Measurements from ENCODE around the gene NOL3. TPM values are rescaled to one million over a fixed set of nuclear protein-coding genes. Genes with fewer than 3 reads are reported as not detected.

NOL3 gene
- total and polyA plus RNA-seq, 8 donors: 11.9 to 36.7 (median 18.4) TPM

GRCh38 chr16:67184995-67185650 lies 14.8 kb downstream of the NOL3 start:
- peak overlapping the region in 1 of 2 donors; percentile 81 for H3K4me3 ChIP-seq
- H3K4me1 ChIP-seq: peaks cover 22 to 52% of the 10 kb centered on the region in 2 donors
- peak; percentile 83 to 96 (median 92) for DNase-seq
- peak; percentile 70 to 82 for TF ChIP-seq CTCF (IDR thresholded peaks at IDR 0.05)
- peaks cover 0 to 11% of the 10 kb centered on the region in 2 donors for H3K27me3 ChIP-seq
- no peaks in the 10 kb centered on the region for H3K36me3 ChIP-seq
- no peaks in the 10 kb centered on the region for H3K9me3 ChIP-seq
- ATAC-seq: peak; percentile 68
- intact Hi-C loops (cut with DNase I): loop anchor here in 1 of 2 donors (10.0 kb wide), 1 partner anchor 210 kb away; no protein-coding TSS in a partner anchor
- H3K27ac ChIP-seq: peak overlapping the region in 1 of 2 donors; percentile 97

- Histone ChIP-seq H3K4me3 (peak overlapping the region in 1 of 2 donors; percentile 81), H3K4me1 (peaks cover 22 to 49% of the 10 kb centered on the region in 2 donors), H3K36me3 (no peaks in the 10 kb centered on the region), H3K27ac (no peak overlapping the region), H3K27me3 (peaks cover 0 to 11% of the 10 kb centered on the region in 2 donors), H3K9me3 (no peaks in the 10 kb centered on the region)
- ATAC-seq: no peak
- intact Hi-C loops (cut with DNase I): loop anchor here in 1 of 2 donors (10.0 kb wide), 1 partner anchor 211 kb away; no protein-coding TSS in a partner anchor
- TF ChIP-seq CTCF (IDR thresholded peaks at IDR 0.05): no peak
- DNase-seq: no peak
Measured at GRCh38 chr16:67185651-67186134, 15.4 kb downstream of the NOL3 start.

DNA sequence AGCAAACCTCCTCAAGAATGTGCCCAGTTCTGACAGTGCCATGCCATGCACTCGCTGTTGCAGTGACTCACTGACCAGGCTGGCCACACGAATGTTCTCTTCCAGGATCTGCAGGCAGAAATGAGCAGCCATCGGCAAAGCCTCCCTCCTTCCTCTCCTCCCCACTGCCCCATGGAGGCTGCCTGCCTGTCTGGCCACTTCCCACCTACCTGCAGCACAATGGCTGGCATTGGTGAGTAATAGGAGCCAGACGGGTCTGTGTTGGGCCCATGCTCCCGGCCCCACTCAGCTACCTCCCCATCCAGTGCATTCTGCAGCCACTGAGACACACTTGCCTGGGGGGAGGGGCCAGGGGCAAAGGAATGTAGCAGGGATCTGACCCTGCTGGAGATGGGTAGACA lies 16.2 kb downstream of the NOL3 start:
- Histone ChIP-seq H3K4me1 (peaks cover 26 to 50% of the 10 kb centered on the region in 2 donors), H3K27ac (no peak overlapping the region), H3K36me3 (no peaks in the 10 kb centered on the region), H3K27me3 (peaks cover 0 to 11% of the 10 kb centered on the region in 2 donors), H3K4me3 (no peak overlapping the region), H3K9me3 (no peaks in the 10 kb centered on the region)
- no peak for TF ChIP-seq CTCF (IDR thresholded peaks at IDR 0.05)
- intact Hi-C loops (cut with DNase I): loop anchor here in 1 of 2 donors (10.0 kb wide), 1 partner anchor 212 kb away; no protein-coding TSS in a partner anchor
- DNase-seq: no peak
- no peak for ATAC-seq

GRCh38 chr16:67187175-67187890 lies 17.0 kb downstream of the NOL3 start:
- Histone ChIP-seq H3K9me3 (no peaks in the 10 kb centered on the region), H3K27ac (no peak overlapping the region), H3K36me3 (no peaks in the 10 kb centered on the region), H3K27me3 (peaks cover 0 to 11% of the 10 kb centered on the region in 2 donors), H3K4me1 (peaks cover 26 to 47% of the 10 kb centered on the region in 2 donors), H3K4me3 (no peak overlapping the region)
- DNase-seq: no peak
- no peak for TF ChIP-seq CTCF (IDR thresholded peaks at IDR 0.05)
- intact Hi-C loops (cut with DNase I): loop anchor here in 1 of 2 donors (10.0 kb wide), 1 partner anchor 213 kb away; no protein-coding TSS in a partner anchor
- ATAC-seq: no peak

GRCh38 chr16:67188323-67188722 lies 18.0 kb downstream of the NOL3 start:
- no peak for DNase-seq
- no peak overlapping the region for H3K27ac ChIP-seq
- H3K9me3 ChIP-seq: no peaks in the 10 kb centered on the region
- intact Hi-C loops (cut with DNase I): loop anchor here in 1 of 2 donors (10.0 kb wide), 1 partner anchor 214 kb away; no protein-coding TSS in a partner anchor
- H3K4me1 ChIP-seq: peaks cover 26 to 46% of the 10 kb centered on the region in 2 donors
- H3K36me3 ChIP-seq: no peaks in the 10 kb centered on the region
- H3K4me3 ChIP-seq: peak overlapping the region in 1 of 2 donors; percentile 40
- no peak for TF ChIP-seq CTCF (IDR thresholded peaks at IDR 0.05)
- H3K27me3 ChIP-seq: peaks cover 0 to 11% of the 10 kb centered on the region in 2 donors
- no peak for ATAC-seq
